Glutamatergic neuron (in vitro differentiated cells): ENCODE data around the gene MAGI1. TPM values are rescaled to one million over a fixed set of nuclear protein-coding genes. Genes with fewer than 3 reads are reported as not detected.

ENCODE experiments used
- DNase-seq: peaks from one replicate; pipeline ENCODE4 v3.0.0; 2022
- H3K27ac Mint-ChIP-seq: one replicate; pipeline ENCODE4 v1.8.0; 2020; ENCODE audit warnings: mild to moderate bottlenecking, mixed read lengths, inconsistent platforms; ENCODE audit not compliant: unreplicated experiment
- H3K27me3 Mint-ChIP-seq: one replicate; pipeline ENCODE4 v1.8.0; 2020; ENCODE audit warnings: mild to moderate bottlenecking, moderate library complexity, mixed read lengths, inconsistent platforms; ENCODE audit not compliant: unreplicated experiment
- H3K36me3 Mint-ChIP-seq: one replicate; pipeline ENCODE4 v1.8.0; 2020; ENCODE audit warnings: mild to moderate bottlenecking, mixed read lengths, inconsistent platforms; ENCODE audit not compliant: unreplicated experiment
- H3K4me1 Mint-ChIP-seq: one replicate; pipeline ENCODE4 v1.8.0; 2020; ENCODE audit warnings: mild to moderate bottlenecking, low read depth, mixed read lengths, inconsistent platforms; ENCODE audit not compliant: unreplicated experiment
- H3K4me3 Mint-ChIP-seq: one replicate; pipeline ENCODE4 v1.8.0; 2020; ENCODE audit warnings: mild to moderate bottlenecking, mixed read lengths, inconsistent platforms; ENCODE audit not compliant: unreplicated experiment
- H3K9me3 Mint-ChIP-seq: one replicate; pipeline ENCODE4 v1.8.0; 2020; ENCODE audit warnings: mild to moderate bottlenecking, moderate library complexity, mixed read lengths, inconsistent platforms; ENCODE audit not compliant: unreplicated experiment
- CTCF ChIP-seq: fragments of 200-600 bp; sonication (generic); IDR thresholded peaks from one replicate; pipeline ENCODE4 v1.5.0; 2021; ENCODE audit not compliant: partially characterized antibody, unreplicated experiment
- total RNA-seq: library from RNA; stranded (reverse); fragmentation: NEBNext Ultra II Directional; extraction: Animal tissue kit (Norgen Biotek cat#: 25700); gene quantifications from one replicate; pipeline ENCODE4 v1.2.1, GENCODE V29; 2021; ENCODE audit not compliant: unreplicated experiment

MAGI1 gene
- total RNA-seq, 1 donor from 2014 or later: 46.5 TPM

- Mint-ChIP-seq H3K4me3 (no peak overlapping the region), H3K9me3 (peaks cover 2% of the 10 kb centered on the region), H3K27me3 (peaks cover 2% of the 10 kb centered on the region), H3K27ac (no peak overlapping the region), H3K4me1 (no peaks in the 10 kb centered on the region), H3K36me3 (no peaks in the 10 kb centered on the region)
- TF ChIP-seq CTCF: no peak
- no peak for DNase-seq
These were observed 683.8 kb downstream of the MAGI1 start for GRCh38 chr3:65354880-65355279.

- H3K4me1 Mint-ChIP-seq: no peaks in the 10 kb centered on the region
- TF ChIP-seq CTCF: no peak
- no peak overlapping the region for H3K4me3 Mint-ChIP-seq
- peaks cover 2% of the 10 kb centered on the region for H3K27me3 Mint-ChIP-seq
- H3K27ac Mint-ChIP-seq: no peak overlapping the region
- no peaks in the 10 kb centered on the region for H3K36me3 Mint-ChIP-seq
- peaks cover 2% of the 10 kb centered on the region for H3K9me3 Mint-ChIP-seq
- no peak for DNase-seq
These were observed 685.8 kb downstream of the MAGI1 start for GRCh38 chr3:65352951-65353350.

DNA sequence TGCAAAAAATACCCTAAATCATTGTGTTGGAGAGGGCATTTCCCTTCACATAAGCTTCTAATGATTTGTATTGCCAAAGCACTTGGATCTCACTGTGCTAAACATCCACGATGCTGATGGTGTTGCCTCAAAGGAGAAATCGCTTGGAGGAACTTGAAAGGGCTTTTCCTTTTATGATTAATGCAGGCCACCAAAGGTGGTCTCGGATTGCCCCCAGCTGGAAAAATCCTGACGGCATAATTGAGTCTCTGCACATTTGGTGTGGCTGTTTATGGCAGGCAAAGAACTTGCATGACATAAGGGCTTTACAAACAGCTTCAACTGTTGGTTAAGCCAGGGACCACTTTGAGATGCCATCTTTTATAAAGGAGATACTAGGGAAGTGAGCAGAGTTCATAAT, 687.0 kb downstream of the MAGI1 start:
- DNase-seq: no peak
- Mint-ChIP-seq H3K4me1 (no peaks in the 10 kb centered on the region), H3K27ac (no peak overlapping the region), H3K27me3 (peaks cover 2% of the 10 kb centered on the region), H3K9me3 (peaks cover under 1% of the 10 kb centered on the region), H3K36me3 (no peaks in the 10 kb centered on the region), H3K4me3 (no peak overlapping the region)
- no peak for TF ChIP-seq CTCF

GRCh38 chr3:65350801-65351476, 687.8 kb downstream of the MAGI1 start:
- no peaks in the 10 kb centered on the region for H3K36me3 Mint-ChIP-seq
- H3K4me3 Mint-ChIP-seq: no peak overlapping the region
- H3K27me3 Mint-ChIP-seq: peaks cover 2% of the 10 kb centered on the region
- no peaks in the 10 kb centered on the region for H3K9me3 Mint-ChIP-seq
- no peak for TF ChIP-seq CTCF
- no peak for DNase-seq
- H3K4me1 Mint-ChIP-seq: no peaks in the 10 kb centered on the region
- no peak overlapping the region for H3K27ac Mint-ChIP-seq

DNA sequence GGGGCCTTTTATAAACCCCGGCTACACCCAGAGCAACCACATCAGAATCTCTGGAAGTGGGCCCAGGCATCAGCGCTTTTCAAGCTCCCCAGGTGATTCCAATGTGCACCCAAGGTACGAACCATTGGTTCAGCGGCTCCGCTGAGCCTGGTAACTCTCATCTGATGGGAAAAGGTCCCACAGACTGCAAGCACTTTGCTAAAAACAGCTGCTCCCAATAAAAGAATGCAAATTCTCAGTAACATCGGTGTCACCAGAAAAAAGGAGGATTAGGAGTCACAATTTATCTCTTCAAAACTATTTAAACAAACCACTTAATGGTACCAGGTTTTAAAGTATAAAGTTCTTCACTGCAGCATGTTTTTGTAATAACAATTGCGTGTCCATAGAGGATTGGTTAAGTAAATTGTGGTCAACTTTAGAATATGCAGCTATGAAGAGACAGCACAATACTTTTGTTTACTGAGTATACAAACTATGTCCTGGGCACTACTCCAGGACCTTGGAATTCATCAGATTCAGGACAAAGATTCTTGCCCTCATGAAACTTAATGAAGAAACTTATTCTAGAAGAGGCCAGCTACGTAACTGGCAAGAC, 690.2 kb downstream of the MAGI1 start:
- TF ChIP-seq CTCF: no peak
- Mint-ChIP-seq H3K4me1 (no peaks in the 10 kb centered on the region), H3K36me3 (no peaks in the 10 kb centered on the region), H3K27me3 (no peaks in the 10 kb centered on the region), H3K4me3 (no peak overlapping the region), H3K9me3 (no peaks in the 10 kb centered on the region), H3K27ac (no peak overlapping the region)
- DNase-seq: no peak
